Measurements from ENCODE around the gene C1orf232. TPM values are rescaled to one million over a fixed set of nuclear protein-coding genes. Genes with fewer than 3 reads are reported as not detected.

C1orf232 gene
- total RNA-seq, 1 donor from 2014 or later = not detected

DNA sequence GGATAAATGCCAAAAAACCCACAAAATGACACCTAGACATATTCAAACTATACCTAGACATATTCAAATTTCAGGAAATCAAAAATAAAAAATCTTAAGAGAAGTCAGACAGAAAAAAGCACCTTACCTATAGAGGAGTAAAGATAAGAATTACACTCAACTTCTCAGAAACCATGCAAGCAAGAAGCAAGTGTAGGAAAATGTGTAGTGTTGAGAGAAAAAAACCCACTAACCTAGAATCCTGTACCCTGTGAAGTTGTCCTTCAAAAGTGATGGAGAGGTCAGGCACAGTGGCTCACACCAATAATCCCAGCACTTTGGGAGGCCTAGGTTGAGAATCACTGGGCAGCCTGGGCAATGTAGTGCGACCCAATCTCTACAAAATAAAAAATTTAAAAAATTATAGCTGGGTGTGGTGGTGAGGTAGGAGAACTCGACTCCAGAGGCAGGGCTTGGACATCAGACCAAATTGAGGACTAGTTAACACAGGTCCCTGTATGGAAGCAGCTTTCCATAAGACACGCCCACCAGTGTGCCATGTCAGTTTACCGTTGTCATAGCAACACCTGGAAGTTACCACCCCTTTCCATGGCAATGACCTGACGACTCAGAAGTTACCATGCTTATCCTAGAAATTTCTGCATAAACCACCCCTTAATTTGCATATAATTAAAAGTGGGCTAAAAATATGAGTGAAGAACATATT, 36.5 kb downstream of the C1orf232 start:
- no peaks in the 10 kb centered on the region for H3K36me3 ChIP-seq
- TF ChIP-seq, protein P1, sequence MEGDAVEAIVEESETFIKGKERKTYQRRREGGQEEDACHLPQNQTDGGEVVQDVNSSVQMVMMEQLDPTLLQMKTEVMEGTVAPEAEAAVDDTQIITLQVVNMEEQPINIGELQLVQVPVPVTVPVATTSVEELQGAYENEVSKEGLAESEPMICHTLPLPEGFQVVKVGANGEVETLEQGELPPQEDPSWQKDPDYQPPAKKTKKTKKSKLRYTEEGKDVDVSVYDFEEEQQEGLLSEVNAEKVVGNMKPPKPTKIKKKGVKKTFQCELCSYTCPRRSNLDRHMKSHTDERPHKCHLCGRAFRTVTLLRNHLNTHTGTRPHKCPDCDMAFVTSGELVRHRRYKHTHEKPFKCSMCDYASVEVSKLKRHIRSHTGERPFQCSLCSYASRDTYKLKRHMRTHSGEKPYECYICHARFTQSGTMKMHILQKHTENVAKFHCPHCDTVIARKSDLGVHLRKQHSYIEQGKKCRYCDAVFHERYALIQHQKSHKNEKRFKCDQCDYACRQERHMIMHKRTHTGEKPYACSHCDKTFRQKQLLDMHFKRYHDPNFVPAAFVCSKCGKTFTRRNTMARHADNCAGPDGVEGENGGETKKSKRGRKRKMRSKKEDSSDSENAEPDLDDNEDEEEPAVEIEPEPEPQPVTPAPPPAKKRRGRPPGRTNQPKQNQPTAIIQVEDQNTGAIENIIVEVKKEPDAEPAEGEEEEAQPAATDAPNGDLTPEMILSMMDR (IDR thresholded peaks at IDR 0.05; ENCODE audit: borderline replicate concordance) = no peak
- intact Hi-C loops (cut with micrococcal nuclease) = no loop called here
- H3K4me1 ChIP-seq = peaks cover 10% of the 10 kb centered on the region
- H3K27ac ChIP-seq (replicated peaks) = no peak overlapping the region
- DNase-seq = no peak
- H3K9me3 ChIP-seq (replicated peaks) = no peaks in the 10 kb centered on the region
- H3K4me3 ChIP-seq = no peak overlapping the region
- H3K27me3 ChIP-seq (ENCODE audit: low read depth) = no peaks in the 10 kb centered on the region

GRCh38 chr1:26130695-26131094, 38.1 kb downstream of the C1orf232 start:
- Histone ChIP-seq H3K27me3 (ENCODE audit: low read depth) (no peaks in the 10 kb centered on the region), H3K4me3 (no peak overlapping the region), H3K27ac (replicated peaks) (no peak overlapping the region), H3K4me1 (peaks cover 22% of the 10 kb centered on the region), H3K36me3 (no peaks in the 10 kb centered on the region), H3K9me3 (replicated peaks) (no peaks in the 10 kb centered on the region)
- TF ChIP-seq, protein P1 (IDR thresholded peaks at IDR 0.05; ENCODE audit: borderline replicate concordance) = no peak
- intact Hi-C loops (cut with micrococcal nuclease) = no loop called here
- no peak for DNase-seq

DNA sequence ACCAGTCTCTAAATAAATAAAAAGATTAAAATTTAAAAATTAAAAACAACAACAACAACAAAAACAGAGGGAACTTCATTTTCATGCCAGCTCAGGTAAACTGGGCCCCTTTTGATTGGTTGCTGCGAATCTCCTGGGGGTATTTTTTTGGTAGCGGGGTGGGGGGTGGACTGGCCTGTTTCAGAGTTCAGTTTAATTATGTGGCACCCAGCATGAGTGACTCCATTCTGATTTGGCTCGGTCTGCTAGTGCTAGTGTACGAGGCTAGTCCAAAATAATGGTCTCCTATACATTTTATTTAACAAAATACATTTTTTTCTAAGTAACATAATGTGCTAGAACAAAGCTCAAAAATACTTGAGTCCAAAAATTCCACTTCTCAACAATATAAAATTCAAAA, 39.0 kb downstream of the C1orf232 start:
- no peak overlapping the region for H3K4me3 ChIP-seq

DNA sequence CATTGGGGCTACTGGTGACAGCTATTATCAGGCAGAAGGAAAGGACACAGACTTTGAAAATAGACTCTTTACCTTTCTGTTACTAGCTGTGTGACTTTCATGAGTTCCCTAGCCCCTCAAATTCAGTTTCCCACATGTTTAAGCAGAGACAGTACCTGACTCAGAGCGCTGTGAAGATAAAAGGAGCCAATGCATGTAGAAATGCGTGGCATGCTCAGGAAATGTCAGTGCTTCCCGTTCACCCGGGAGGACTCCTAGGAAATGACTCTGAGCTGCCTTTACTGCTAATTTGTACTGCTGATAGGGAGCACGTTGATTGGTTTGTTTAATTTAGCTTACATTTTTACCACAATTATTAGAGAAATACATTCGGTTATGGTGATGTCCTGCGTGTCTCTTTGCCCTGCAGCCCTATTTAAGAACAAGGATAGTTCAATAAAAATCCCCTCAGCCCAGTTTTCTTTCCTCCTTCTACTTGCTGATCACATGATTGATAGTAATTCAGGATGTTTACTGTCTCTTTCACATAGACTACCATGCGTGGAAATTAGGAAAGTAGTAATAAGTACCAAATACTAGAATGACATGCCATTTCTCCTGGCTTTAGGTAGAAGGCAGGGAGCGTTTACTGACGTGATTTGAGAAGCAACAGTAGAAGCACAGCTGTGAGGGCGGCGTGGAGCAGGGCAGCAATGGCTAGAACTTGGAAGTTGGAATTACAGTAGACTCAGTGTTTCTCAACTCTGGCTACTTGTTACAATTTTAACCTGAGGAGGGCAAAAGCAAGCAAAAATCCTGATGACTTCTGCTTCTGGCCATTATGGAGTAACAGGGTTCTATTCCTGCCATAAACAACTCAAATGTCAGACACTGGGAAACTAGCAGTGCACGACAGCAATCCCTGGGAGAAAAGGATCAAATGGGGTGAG, 41.3 kb downstream of the C1orf232 start:
- no peaks in the 10 kb centered on the region for H3K9me3 ChIP-seq (replicated peaks)
- peak overlapping the region; percentile 54 for H3K27ac ChIP-seq (replicated peaks)
- TF ChIP-seq, protein P1 (IDR thresholded peaks at IDR 0.05; ENCODE audit: borderline replicate concordance) = no peak
- peaks cover 48% of the 10 kb centered on the region for H3K4me1 ChIP-seq
- DNase-seq = no peak
- intact Hi-C loops (cut with micrococcal nuclease) = no loop called here
- no peaks in the 10 kb centered on the region for H3K27me3 ChIP-seq (ENCODE audit: low read depth)
- H3K36me3 ChIP-seq = peaks cover 3% of the 10 kb centered on the region
- H3K4me3 ChIP-seq = peak overlapping the region; percentile 20

More for the DNA sequence above, 39.0 kb downstream of the C1orf232 start:
- DNase-seq = no peak
- H3K4me1 ChIP-seq = peaks cover 25% of the 10 kb centered on the region
- TF ChIP-seq, protein P1 (IDR thresholded peaks at IDR 0.05; ENCODE audit: borderline replicate concordance) = no peak
- H3K36me3 ChIP-seq = no peaks in the 10 kb centered on the region
- H3K27ac ChIP-seq (replicated peaks) = no peak overlapping the region
- intact Hi-C loops (cut with micrococcal nuclease) = no loop called here
- no peaks in the 10 kb centered on the region for H3K9me3 ChIP-seq (replicated peaks)
- H3K27me3 ChIP-seq (ENCODE audit: low read depth) = no peaks in the 10 kb centered on the region

GRCh38 chr1:26126321-26127084, 42.3 kb downstream of the C1orf232 start:
- DNase-seq = no peak
- H3K27ac ChIP-seq (replicated peaks) = peak overlapping the region; percentile 54
- intact Hi-C loops (cut with micrococcal nuclease) = no loop called here

More at GRCh38 chr1:26126321-26127084, 42.3 kb downstream of the C1orf232 start:
- Histone ChIP-seq H3K27me3 (ENCODE audit: low read depth) (no peaks in the 10 kb centered on the region), H3K36me3 (peaks cover 8% of the 10 kb centered on the region), H3K4me1 (peaks cover 57% of the 10 kb centered on the region), H3K9me3 (replicated peaks) (no peaks in the 10 kb centered on the region), H3K4me3 (no peak overlapping the region)
- TF ChIP-seq, protein P1 (IDR thresholded peaks at IDR 0.05; ENCODE audit: borderline replicate concordance) = no peak
